HepG2 (cell line): ENCODE data around the gene SH2D6. TPM values are rescaled to one million over a fixed set of nuclear protein-coding genes. Genes with fewer than 3 reads are reported as not detected.

Experiments used
- FOXK1 ChIP-seq: sonication (generic); formaldehyde crosslinking; IDR thresholded peaks from 2 replicates; pipeline ENCODE4 v1.4.0; 2020; ENCODE audit warnings: low read depth, missing genetic modification reagents, borderline replicate concordance
- MEIS2 ChIP-seq: sonication (generic); formaldehyde crosslinking; IDR thresholded peaks from 2 replicates; pipeline ENCODE4 v1.9.0; 2021; ENCODE audit warnings: mild to moderate bottlenecking, missing genetic modification reagents
- SOX6 ChIP-seq, 2 experiments: fragments of 450-650 bp in 1 of 2; sonication (generic) in 1 of 2; formaldehyde crosslinking in 1 of 2; IDR thresholded peaks; 2 replicates each; pipeline versions ENCODE4 v1.4.0 to v1.6.1; 2017 to 2020; ENCODE audit warnings: antibody characterized with exemption in 1 of 2, mild to moderate bottlenecking in 1 of 2, missing genetic modification reagents in 1 of 2
- polyA plus RNA-seq, 8 experiments: library from polyadenylated mRNA; depleted of rRNA in 3 of 8; stranded (reverse) in 7 of 8; unstranded in 1 of 8; fragments of >200 nt; fragmentation: Illumina TruSeq in 4 of 8; extraction: Trizol in 4 of 8; gene quantifications; 2 replicates each; pipeline versions ENCODE4 v1.2.1 to v1.2.3, GENCODE V29; 2011 to 2016; ENCODE audit warnings: low read depth in 4 of 8, missing spikeins in 1 of 8, mixed read lengths in 1 of 8; ENCODE audit not compliant: insufficient read depth in 1 of 8
- total RNA-seq, 5 experiments: library from RNA; depleted of rRNA; stranded (reverse); fragments of >200 nt; fragmentation: Illumina TruSeq; extraction: Trizol; gene quantifications; 2 replicates each; pipeline ENCODE4 v1.2.3, GENCODE V29; 2016; ENCODE audit warnings: low read depth in 1 of 5
- TF ChIP-seq, protein P1 (sequence below): sonication (generic); formaldehyde crosslinking; IDR thresholded peaks from 2 replicates; pipeline ENCODE4 v1.5.1; 2020; ENCODE audit warnings: mild to moderate bottlenecking, missing genetic modification reagents, borderline replicate concordance
- TF ChIP-seq, protein P2 (sequence below), 2 experiments: sonication (generic) in 1 of 2; formaldehyde crosslinking in 1 of 2; IDR thresholded peaks; 2 replicates each; pipeline versions ENCODE4 v1.5.1 to v1.6.1; 2011 to 2020; ENCODE audit warnings: borderline replicate concordance in 1 of 2, low read depth in 1 of 2, low read length in 1 of 2, mild to moderate bottlenecking in 1 of 2, missing genetic modification reagents in 1 of 2, moderate library complexity in 1 of 2
- TF ChIP-seq, protein P3 (sequence below): IDR thresholded peaks from 2 replicates; pipeline ENCODE4 v1.6.1; 2018; ENCODE audit warnings: missing genetic modification reagents
- TF ChIP-seq, protein P4 (sequence below): sonication (generic); formaldehyde crosslinking; IDR thresholded peaks from 2 replicates; pipeline ENCODE4 v1.4.0; 2020; ENCODE audit warnings: missing genetic modification reagents
- TF ChIP-seq, protein P5 (sequence below): sonication (generic); formaldehyde crosslinking; IDR thresholded peaks from 2 replicates; pipeline ENCODE4 v1.4.0; 2020; ENCODE audit warnings: mild to moderate bottlenecking, missing genetic modification reagents

The SH2D6 gene
- total and polyA plus RNA-seq, 2 of the 13 experiments (the other 11 are each of a cell fraction or from before 2014, with no cell fraction given) = 0.11 to 0.26 TPM

DNA sequence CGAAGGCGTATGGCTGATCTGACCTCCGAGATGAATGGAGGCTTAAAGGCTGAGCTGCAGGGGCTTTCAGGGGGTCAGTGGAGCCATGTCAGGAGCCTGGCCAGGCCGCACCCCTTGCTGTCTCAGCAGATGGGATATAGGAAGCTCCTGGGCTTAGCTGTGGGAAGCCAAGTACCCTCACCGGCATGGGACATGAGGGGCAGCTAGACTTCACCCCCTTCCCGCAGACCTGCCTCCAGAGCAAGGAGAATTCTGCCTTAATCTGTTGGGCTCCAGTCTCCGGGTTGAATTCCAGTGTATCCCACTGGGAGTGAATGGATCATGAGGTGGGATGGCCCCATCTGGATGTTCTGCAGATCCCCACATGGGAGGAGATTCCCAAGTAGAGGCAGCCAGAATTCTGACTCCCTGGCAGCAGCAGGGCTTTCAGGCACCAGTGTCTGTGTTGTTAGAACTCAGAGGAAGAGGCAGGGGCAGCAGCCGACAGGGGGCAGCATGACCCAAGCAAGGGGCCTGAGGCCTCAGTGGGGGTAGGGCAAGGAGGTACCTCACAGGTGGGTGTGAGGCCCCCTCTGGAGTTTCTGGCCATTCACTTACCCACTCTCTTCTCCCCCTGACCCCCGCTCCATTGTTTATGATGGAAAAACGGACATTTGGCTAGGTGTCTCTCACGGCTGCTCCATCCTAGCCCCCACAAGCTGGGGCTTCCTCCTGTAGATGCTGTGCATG lies 27.4 kb upstream of the SH2D6 start (continued):
- TF ChIP-seq, protein P1, sequence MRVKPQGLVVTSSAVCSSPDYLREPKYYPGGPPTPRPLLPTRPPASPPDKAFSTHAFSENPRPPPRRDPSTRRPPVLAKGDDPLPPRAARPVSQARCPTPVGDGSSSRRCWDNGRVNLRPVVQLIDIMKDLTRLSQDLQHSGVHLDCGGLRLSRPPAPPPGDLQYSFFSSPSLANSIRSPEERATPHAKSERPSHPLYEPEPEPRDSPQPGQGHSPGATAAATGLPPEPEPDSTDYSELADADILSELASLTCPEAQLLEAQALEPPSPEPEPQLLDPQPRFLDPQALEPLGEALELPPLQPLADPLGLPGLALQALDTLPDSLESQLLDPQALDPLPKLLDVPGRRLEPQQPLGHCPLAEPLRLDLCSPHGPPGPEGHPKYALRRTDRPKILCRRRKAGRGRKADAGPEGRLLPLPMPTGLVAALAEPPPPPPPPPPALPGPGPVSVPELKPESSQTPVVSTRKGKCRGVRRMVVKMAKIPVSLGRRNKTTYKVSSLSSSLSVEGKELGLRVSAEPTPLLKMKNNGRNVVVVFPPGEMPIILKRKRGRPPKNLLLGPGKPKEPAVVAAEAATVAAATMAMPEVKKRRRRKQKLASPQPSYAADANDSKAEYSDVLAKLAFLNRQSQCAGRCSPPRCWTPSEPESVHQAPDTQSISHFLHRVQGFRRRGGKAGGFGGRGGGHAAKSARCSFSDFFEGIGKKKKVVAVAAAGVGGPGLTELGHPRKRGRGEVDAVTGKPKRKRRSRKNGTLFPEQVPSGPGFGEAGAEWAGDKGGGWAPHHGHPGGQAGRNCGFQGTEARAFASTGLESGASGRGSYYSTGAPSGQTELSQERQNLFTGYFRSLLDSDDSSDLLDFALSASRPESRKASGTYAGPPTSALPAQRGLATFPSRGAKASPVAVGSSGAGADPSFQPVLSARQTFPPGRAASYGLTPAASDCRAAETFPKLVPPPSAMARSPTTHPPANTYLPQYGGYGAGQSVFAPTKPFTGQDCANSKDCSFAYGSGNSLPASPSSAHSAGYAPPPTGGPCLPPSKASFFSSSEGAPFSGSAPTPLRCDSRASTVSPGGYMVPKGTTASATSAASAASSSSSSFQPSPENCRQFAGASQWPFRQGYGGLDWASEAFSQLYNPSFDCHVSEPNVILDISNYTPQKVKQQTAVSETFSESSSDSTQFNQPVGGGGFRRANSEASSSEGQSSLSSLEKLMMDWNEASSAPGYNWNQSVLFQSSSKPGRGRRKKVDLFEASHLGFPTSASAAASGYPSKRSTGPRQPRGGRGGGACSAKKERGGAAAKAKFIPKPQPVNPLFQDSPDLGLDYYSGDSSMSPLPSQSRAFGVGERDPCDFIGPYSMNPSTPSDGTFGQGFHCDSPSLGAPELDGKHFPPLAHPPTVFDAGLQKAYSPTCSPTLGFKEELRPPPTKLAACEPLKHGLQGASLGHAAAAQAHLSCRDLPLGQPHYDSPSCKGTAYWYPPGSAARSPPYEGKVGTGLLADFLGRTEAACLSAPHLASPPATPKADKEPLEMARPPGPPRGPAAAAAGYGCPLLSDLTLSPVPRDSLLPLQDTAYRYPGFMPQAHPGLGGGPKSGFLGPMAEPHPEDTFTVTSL = no peak
- TF ChIP-seq, protein P2, sequence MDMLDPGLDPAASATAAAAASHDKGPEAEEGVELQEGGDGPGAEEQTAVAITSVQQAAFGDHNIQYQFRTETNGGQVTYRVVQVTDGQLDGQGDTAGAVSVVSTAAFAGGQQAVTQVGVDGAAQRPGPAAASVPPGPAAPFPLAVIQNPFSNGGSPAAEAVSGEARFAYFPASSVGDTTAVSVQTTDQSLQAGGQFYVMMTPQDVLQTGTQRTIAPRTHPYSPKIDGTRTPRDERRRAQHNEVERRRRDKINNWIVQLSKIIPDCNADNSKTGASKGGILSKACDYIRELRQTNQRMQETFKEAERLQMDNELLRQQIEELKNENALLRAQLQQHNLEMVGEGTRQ (IDR thresholded peaks at IDR 0.05; ENCODE audit: low read depth, low read length) = no peak
- TF ChIP-seq, protein P2 (CRISPR knock-in tag; IDR thresholded peaks at IDR 0.05; ENCODE audit: borderline replicate concordance) = no peak
- TF ChIP-seq, protein P3, sequence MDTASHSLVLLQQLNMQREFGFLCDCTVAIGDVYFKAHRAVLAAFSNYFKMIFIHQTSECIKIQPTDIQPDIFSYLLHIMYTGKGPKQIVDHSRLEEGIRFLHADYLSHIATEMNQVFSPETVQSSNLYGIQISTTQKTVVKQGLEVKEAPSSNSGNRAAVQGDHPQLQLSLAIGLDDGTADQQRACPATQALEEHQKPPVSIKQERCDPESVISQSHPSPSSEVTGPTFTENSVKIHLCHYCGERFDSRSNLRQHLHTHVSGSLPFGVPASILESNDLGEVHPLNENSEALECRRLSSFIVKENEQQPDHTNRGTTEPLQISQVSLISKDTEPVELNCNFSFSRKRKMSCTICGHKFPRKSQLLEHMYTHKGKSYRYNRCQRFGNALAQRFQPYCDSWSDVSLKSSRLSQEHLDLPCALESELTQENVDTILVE (CRISPR knock-in tag) = 0 out of 2 replicates have a peak, but pooled peaks have one; percentile 21
- TF ChIP-seq FOXK1 (CRISPR knock-in tag) (peak; percentile 55; the same call in 1 of the 2 replicates), SOX6 (IDR thresholded peaks at IDR 0.05) (no peak), SOX6 (CRISPR knock-in tag; IDR thresholded peaks at IDR 0.05) (peak; percentile 32; the same call in 1 of the 2 replicates), MEIS2 (0 out of 2 replicates have a peak, but pooled peaks have one; percentile 32)
- TF ChIP-seq, protein P4, sequence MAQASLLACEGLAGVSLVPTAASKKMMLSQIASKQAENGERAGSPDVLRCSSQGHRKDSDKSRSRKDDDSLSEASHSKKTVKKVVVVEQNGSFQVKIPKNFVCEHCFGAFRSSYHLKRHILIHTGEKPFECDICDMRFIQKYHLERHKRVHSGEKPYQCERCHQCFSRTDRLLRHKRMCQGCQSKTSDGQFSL (CRISPR knock-in tag) = 0 out of 2 replicates have a peak, but pooled peaks have one; percentile 41
- TF ChIP-seq, protein P5, sequence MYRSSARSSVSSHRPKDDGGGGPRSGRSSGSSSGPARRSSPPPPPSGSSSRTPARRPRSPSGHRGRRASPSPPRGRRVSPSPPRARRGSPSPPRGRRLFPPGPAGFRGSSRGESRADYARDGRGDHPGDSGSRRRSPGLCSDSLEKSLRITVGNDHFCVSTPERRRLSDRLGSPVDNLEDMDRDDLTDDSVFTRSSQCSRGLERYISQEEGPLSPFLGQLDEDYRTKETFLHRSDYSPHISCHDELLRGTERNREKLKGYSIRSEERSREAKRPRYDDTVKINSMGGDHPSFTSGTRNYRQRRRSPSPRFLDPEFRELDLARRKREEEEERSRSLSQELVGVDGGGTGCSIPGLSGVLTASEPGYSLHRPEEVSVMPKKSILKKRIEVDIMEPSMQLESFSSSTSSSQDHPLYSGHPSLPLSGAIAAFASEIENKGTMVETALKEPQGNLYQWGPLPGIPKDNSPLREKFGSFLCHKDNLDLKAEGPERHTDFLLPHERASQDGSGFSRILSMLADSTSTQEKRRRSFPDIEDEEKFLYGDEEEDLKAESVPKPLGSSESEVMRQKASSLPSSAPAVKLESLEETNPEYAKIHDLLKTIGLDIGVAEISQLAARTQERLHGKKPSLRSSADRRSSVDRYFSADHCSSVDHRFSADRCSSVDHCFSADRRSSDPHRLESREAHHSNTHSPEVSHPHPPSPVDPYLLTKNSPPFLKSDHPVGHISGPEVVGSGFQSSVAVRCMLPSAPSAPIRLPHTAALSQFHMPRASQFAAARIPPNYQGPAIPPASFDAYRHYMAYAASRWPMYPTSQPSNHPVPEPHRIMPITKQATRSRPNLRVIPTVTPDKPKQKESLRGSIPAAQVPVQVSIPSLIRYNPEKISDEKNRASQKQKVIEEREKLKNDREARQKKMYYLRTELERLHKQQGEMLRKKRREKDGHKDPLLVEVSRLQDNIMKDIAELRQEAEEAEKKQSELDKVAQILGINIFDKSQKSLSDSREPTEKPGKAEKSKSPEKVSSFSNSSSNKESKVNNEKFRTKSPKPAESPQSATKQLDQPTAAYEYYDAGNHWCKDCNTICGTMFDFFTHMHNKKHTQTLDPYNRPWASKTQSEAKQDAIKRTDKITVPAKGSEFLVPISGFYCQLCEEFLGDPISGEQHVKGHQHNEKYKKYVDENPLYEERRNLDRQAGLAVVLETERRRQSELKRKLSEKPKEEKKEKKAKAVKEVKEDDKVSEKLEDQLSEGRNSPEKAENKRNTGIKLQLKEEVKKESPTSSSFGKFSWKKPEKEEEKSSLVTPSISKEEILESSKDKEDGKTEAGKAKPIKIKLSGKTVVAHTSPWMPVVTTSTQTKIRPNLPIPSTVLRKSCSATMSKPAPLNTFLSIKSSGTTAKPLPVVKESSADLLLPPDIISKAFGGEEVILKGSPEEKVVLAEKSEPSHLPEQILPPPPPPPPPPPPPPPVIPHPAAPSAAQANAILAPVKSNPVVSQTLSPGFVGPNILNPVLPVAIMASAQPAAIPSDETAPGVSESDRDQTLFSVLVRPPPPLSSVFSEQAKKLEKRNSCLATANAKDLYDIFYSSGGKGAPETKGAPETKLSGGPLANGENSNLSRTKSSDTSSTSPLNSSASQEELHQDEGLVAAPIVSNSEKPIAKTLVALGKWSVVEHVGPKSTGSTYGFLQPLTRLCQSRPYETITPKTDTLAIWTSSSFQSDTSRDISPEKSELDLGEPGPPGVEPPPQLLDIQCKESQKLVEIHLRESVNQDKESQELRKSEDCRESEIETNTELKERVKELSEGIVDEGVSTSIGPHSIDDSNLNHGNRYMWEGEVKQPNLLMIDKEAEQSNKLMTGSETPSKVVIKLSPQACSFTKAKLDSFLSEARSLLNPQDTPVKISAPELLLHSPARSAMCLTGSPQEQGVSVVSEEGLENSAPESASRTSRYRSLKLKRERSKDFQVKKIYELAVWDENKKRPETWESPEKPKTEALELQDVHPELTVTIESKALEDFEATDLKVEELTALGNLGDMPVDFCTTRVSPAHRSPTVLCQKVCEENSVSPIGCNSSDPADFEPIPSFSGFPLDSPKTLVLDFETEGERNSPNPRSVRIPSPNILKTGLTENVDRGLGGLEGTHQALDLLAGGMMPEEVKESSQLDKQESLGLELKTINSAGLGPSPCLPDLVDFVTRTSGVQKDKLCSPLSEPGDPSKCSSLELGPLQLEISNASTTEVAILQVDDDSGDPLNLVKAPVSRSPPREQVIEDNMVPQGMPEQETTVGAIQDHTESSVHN (CRISPR knock-in tag) = no peak
